Measurements from ENCODE around the gene ECI1.

Gene ECI1

GRCh38 chr16:2286550-2286949 is 35.2 kb upstream of the ECI1 start:
- POLR2A ChIA-PET, result no interaction called here
- no peak for TF ChIP-seq CTCF (IDR thresholded peaks at IDR 0.05; ENCODE audit: control extremely low read depth, extremely low read depth, low read depth, missing control alignments)
- CTCF ChIA-PET, result interaction anchor here (1.2 kb wide), 1 partner anchor 9 kb away, joined by 3 read pairs; no protein-coding TSS in a partner anchor
- DNase-seq (ENCODE audit: extremely low spot score), result no peak

GRCh38 chr16:2285731-2286191 is 34.4 kb upstream of the ECI1 start:
- POLR2A ChIA-PET, result no interaction called here
- no peak for TF ChIP-seq CTCF (IDR thresholded peaks at IDR 0.05; ENCODE audit: control extremely low read depth, extremely low read depth, low read depth, missing control alignments)
- CTCF ChIA-PET, result no interaction called here
- no peak for DNase-seq (ENCODE audit: extremely low spot score)

GRCh38 chr16:2284797-2285576 is 33.6 kb upstream of the ECI1 start:
- no peak for TF ChIP-seq CTCF (IDR thresholded peaks at IDR 0.05; ENCODE audit: control extremely low read depth, extremely low read depth, low read depth, missing control alignments)
- ChIA-PET CTCF (no interaction called here), POLR2A (interaction anchor here (0.6 kb wide), 1 partner anchor 130 kb away, joined by 4 read pairs; the partner anchor contains the start of gene TRAF7)
- DNase-seq (ENCODE audit: extremely low spot score), result no peak

GRCh38 chr16:2284001-2284770 is 32.8 kb upstream of the ECI1 start:
- POLR2A ChIA-PET, result interaction anchor here (0.6 kb wide), 1 partner anchor 129 kb away, joined by 4 read pairs; the partner anchor contains the start of gene TRAF7
- DNase-seq (ENCODE audit: extremely low spot score), result no peak
- CTCF ChIA-PET, result no interaction called here
- TF ChIP-seq CTCF (IDR thresholded peaks at IDR 0.05; ENCODE audit: control extremely low read depth, extremely low read depth, low read depth, missing control alignments), result no peak

- DNase-seq (ENCODE audit: extremely low spot score), result no peak
- CTCF ChIA-PET, result no interaction called here
- POLR2A ChIA-PET, result no interaction called here
- no peak for TF ChIP-seq CTCF (IDR thresholded peaks at IDR 0.05; ENCODE audit: control extremely low read depth, extremely low read depth, low read depth, missing control alignments)
Measured at GRCh38 chr16:2282866-2283555, 31.6 kb upstream of the ECI1 start.

GRCh38 chr16:2282262-2282661 is 30.9 kb upstream of the ECI1 start:
- no peak for DNase-seq (ENCODE audit: extremely low spot score)
- ChIA-PET POLR2A (no interaction called here), CTCF (no interaction called here)
- TF ChIP-seq CTCF (IDR thresholded peaks at IDR 0.05; ENCODE audit: control extremely low read depth, extremely low read depth, low read depth, missing control alignments), result no peak
